PC-9 (cell line): ENCODE data around the gene CDH13.

Experiments used
- EZH2 ChIP-seq: fragments of 200-600 bp; sonication (generic); IDR thresholded peaks from 2 replicates; pipeline ENCODE4 v1.8.0; 2017; ENCODE audit warnings: antibody characterized with exemption, low read depth
- TF ChIP-seq, protein P1 (sequence below): fragments of 200-600 bp; sonication (generic); conservative IDR thresholded peaks from 2 replicates; pipeline ENCODE4 v1.6.1; 2017; ENCODE audit warnings: mixed run types, antibody characterized with exemption, mild to moderate bottlenecking, moderate library complexity

DNA sequence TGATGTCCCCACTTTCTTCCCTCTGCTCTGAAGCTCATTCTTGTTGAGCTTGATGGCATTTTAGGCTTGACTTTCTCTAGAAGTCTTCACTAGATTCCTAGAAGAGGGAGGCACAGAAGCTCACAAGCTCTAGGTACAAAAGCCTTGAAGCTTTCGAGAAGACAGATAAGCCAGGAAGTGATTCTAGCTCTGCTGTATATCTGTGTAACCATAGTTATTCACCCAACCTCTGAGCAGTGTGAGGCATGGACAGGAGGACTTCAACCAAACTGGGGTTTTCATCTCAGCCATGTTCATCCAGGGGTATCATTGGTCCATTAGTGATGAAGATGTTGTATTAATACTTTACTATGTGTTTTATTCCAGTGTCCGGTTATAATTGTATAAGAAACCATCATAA, 299.7 kb downstream of the CDH13 start:
- TF ChIP-seq EZH2, result no peak
- TF ChIP-seq, protein P1, sequence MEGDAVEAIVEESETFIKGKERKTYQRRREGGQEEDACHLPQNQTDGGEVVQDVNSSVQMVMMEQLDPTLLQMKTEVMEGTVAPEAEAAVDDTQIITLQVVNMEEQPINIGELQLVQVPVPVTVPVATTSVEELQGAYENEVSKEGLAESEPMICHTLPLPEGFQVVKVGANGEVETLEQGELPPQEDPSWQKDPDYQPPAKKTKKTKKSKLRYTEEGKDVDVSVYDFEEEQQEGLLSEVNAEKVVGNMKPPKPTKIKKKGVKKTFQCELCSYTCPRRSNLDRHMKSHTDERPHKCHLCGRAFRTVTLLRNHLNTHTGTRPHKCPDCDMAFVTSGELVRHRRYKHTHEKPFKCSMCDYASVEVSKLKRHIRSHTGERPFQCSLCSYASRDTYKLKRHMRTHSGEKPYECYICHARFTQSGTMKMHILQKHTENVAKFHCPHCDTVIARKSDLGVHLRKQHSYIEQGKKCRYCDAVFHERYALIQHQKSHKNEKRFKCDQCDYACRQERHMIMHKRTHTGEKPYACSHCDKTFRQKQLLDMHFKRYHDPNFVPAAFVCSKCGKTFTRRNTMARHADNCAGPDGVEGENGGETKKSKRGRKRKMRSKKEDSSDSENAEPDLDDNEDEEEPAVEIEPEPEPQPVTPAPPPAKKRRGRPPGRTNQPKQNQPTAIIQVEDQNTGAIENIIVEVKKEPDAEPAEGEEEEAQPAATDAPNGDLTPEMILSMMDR, result no peak
